Measurements from ENCODE around the gene SCO2. TPM values are rescaled to one million over a fixed set of nuclear protein-coding genes. Genes with fewer than 3 reads are reported as not detected.

Gene SCO2
- total RNA-seq, 4 donors from 2014 or later: 5.1 to 63.6 (median 5.9) TPM; not detected in 1

DNA sequence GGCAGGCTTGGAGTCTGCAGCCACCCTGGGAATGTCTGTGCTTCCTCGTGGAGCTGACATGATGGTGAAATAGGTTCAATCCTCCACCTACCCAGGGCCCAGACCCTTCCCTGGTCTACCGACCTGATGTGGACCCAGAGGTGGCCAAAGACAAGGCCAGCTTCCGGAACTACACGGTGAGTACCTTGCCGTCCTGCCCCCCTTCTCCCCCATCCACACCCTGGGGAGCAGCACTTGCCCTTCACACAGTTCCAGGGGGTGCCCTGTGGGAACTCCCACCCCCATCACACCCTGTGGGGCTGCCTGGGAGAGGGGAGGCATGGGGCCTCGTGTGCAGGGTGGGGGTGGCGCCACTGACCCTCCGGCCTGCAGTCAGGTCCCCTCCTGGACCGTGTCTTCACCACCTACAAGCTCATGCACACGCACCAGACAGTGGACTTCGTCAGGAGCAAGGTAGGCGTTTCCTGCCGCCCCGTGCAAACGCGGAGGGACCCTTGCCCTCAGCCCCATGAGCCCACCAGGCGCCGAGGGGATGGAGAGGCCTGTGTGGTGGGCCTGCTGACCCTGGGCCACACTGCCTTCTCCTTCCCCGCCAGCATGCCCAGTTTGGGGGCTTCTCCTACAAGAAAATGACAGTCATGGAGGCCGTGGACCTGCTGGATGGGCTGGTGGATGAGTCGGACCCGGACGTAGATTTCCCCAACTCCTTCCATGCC, 38.0 kb downstream of the SCO2 start:
- in situ Hi-C loops (cut with MboI; ENCODE audit: low pct_ligation_motif_present in 1 of 4, low pct_unique_long_range_greater_than_20kb in 1 of 4, low sequenced_read_pairs in 3 of 4): no loop called here
- Histone ChIP-seq H3K9me3 (no peaks in the 10 kb centered on the region), H3K4me3 (no peak overlapping the region), H3K4me1 (peaks cover 5 to 12% (median 10%) of the 10 kb centered on the region in 4 donors), H3K27ac (no peak overlapping the region), H3K27me3 (peaks cover 7% of the 10 kb centered on the region), H3K36me3 (no peaks in the 10 kb centered on the region)
- WGBS, 2 donors (ENCODE audit: low coverage in 1 of 2): 84% methylated on average over 23 of the region's 23 CpGs; no CpG with 5 or more reads in 1 of the 2 donors
- intact Hi-C loops (cut with DNase I; ENCODE audit: low total_unique reads): no loop called here
- TF ChIP-seq POLR2AphosphoS5 (IDR thresholded peaks at IDR 0.05): no peak
- TF ChIP-seq POLR2A (IDR thresholded peaks at IDR 0.05): no peak
- TF ChIP-seq, protein P1, sequence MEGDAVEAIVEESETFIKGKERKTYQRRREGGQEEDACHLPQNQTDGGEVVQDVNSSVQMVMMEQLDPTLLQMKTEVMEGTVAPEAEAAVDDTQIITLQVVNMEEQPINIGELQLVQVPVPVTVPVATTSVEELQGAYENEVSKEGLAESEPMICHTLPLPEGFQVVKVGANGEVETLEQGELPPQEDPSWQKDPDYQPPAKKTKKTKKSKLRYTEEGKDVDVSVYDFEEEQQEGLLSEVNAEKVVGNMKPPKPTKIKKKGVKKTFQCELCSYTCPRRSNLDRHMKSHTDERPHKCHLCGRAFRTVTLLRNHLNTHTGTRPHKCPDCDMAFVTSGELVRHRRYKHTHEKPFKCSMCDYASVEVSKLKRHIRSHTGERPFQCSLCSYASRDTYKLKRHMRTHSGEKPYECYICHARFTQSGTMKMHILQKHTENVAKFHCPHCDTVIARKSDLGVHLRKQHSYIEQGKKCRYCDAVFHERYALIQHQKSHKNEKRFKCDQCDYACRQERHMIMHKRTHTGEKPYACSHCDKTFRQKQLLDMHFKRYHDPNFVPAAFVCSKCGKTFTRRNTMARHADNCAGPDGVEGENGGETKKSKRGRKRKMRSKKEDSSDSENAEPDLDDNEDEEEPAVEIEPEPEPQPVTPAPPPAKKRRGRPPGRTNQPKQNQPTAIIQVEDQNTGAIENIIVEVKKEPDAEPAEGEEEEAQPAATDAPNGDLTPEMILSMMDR (IDR thresholded peaks at IDR 0.05): no peak
- no peak for TF ChIP-seq EP300 (IDR thresholded peaks at IDR 0.05; ENCODE audit: low read depth)
- DNase-seq: no peak

DNA sequence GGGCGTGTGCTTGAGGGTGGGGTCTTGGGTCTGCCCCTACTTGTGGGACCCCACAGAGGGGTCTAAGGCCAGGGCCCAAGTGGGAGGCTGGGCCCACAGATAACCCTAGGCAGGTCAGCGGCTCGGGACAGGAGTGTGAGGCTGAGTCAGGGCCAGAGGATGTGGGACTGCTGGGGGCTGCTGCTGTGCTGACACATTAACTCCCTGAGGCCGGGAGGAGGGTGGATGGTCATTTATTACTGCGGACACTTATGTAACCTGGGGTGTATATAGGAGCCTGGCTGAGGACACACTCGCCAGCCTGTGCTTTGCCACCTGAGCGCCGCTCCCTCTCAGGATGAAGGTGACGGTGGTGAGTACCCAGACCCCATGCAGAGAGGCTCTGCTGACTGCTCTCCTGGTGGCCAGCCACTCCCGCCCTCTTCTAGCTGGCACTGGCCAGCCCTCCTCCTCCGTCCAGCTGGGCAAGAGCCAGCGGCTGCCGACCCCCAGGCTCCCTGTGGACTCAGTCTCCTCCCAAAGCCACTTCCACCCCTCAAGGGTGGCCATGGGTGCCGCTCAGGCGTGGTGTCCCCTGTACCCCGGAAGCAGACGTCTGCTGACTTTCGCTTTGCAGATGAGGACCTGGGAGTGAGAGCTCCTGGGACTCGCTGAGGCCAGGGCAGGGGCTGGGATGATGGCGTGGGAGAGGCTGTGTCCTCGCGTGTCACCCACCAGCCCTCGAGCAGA, 38.7 kb downstream of the SCO2 start, which contains the start of gene MIOX:
Gene MIOX (plus strand): TSS at position 299 of the 729 bp plus-strand sequence. CDS start 39 bp downstream, at position 338.
- in situ Hi-C loops (cut with MboI; ENCODE audit: low pct_ligation_motif_present in 1 of 4, low pct_unique_long_range_greater_than_20kb in 1 of 4, low sequenced_read_pairs in 3 of 4): no loop called here
- Histone ChIP-seq H3K36me3 (no peaks in the 10 kb centered on the region), H3K4me3 (no peak within 1 kb of the TSS), H3K4me1 (peaks cover 5 to 20% (median 16%) of the 10 kb centered on the region in 4 donors), H3K27me3 (peaks cover 15% of the 10 kb centered on the region), H3K27ac (no peak within 1 kb of the TSS), H3K9me3 (no peaks in the 10 kb centered on the region)
- intact Hi-C loops (cut with DNase I; ENCODE audit: low total_unique reads): no loop called here
- TF ChIP-seq POLR2AphosphoS5 (IDR thresholded peaks at IDR 0.05) (no peak), POLR2A (IDR thresholded peaks at IDR 0.05) (no peak), EP300 (IDR thresholded peaks at IDR 0.05; ENCODE audit: low read depth) (no peak)
- TF ChIP-seq, protein P1 (IDR thresholded peaks at IDR 0.05): no peak
- no peak for DNase-seq
- WGBS, 2 donors (ENCODE audit: low coverage in 1 of 2): 80% methylated on average over 21 of the region's 23 CpGs; no CpG with 5 or more reads in 1 of the 2 donors

DNA sequence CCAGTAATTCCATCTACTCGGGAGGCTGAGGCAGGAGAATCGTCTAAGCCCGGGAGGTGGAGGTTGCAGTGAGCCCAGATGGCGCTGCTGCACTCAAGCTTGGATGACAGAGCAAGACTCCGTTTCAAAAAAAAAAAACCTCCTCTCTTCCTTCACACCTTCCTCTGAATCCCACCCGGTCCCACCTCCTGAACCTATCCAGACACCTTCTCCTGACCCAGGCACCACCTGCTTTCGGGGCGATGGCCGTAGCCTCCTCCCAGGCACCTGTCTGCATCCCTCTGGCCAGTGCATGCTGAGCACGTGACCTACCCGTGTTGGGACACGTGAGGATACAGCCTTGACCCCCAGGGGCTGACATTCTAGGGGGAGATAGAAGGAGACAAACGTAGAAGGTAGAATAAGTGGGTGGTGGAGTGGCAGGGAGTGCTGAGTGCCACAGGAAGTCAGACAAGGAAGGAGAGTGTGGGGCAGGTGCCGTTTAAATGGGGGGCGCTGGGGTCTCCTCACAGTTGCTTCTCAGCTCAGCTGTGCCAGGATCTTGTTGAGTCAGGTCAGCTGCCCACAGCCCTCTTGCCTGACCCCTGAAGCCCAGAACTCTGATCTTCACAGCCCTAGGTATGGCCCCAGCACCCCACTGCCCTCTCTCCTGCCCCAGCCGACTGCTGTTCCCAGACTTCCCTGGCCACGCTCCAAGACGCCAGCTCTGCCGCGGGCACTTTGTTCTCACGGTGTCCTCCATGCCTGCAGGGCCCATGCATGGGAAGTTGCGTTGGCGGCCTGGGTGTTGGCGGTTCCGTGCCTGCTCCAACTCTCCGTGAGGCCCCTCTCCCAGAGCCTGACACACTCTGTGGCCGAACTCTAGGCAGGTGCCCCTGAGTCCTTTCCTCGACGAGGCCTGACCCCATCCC, 39.9 kb downstream of the SCO2 start:
- peaks cover 27% of the 10 kb centered on the region for H3K27me3 ChIP-seq
- intact Hi-C loops (cut with DNase I; ENCODE audit: low total_unique reads): no loop called here

More for the DNA sequence above, 39.9 kb downstream of the SCO2 start:
- peaks cover 5 to 28% (median 23%) of the 10 kb centered on the region in 4 donors for H3K4me1 ChIP-seq
- peak overlapping the region in 1 of 4 donors; percentile 63 for H3K27ac ChIP-seq
- TF ChIP-seq EP300 (IDR thresholded peaks at IDR 0.05; ENCODE audit: low read depth) (no peak), POLR2AphosphoS5 (IDR thresholded peaks at IDR 0.05) (no peak), POLR2A (IDR thresholded peaks at IDR 0.05) (no peak)
- TF ChIP-seq, protein P1 (IDR thresholded peaks at IDR 0.05): no peak
- no peak for DNase-seq
- no peak overlapping the region for H3K4me3 ChIP-seq
- no peaks in the 10 kb centered on the region for H3K36me3 ChIP-seq
- WGBS, 2 donors (ENCODE audit: low coverage in 1 of 2): 63 to 68% methylated on average over 6 to 29 of the region's 29 CpGs
- H3K9me3 ChIP-seq: no peaks in the 10 kb centered on the region
- in situ Hi-C loops (cut with MboI; ENCODE audit: low pct_ligation_motif_present in 1 of 4, low pct_unique_long_range_greater_than_20kb in 1 of 4, low sequenced_read_pairs in 3 of 4): no loop called here

Measured in transverse colon (tissue), 4 donors.